Measurements from ENCODE around the gene DUS2. TPM values are rescaled to one million over a fixed set of nuclear protein-coding genes. Genes with fewer than 3 reads are reported as not detected.
"Not testable (repeated sequence)": the region's sequence is repeated elsewhere in the genome, so short reads cannot be mapped to it uniquely, and the experiment has no call there.

DUS2 gene
- total RNA-seq, 2 experiments from 2014 or later, result 34.2 to 35.1 TPM

DNA sequence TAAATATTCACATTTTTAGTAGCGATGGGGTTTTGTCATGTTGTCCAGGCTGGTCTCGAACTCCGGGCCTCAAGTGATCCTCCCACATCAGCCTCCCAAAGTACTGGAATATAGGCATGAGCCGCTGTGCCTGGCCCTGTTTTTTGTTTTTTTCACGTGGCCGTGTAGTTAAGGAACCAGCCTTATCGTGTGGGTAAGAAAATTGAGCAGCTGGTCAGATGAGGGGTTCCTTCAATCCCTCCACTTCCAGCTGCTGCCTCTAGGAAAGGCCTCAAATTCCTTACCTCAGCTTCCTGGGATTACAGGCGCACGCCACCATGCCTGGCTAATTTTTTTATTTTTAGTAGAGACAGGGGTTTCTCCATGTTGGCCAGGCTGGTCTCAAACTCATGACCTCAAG is 17.9 kb upstream of the DUS2 start:
- intact Hi-C loops (cut with micrococcal nuclease), result no loop called here
- ATAC-seq (no peak), DNase-seq (no peak)
- peak overlapping the region; percentile 95 for H3K27ac Mint-ChIP-seq
- POLR2A ChIA-PET, result interaction anchor here (0.9 to 3.1 kb wide), 4 partner anchors 8 to 17 kb away, joined by 3 to 23 read pairs (median 5); partner anchors contain the start of genes DDX28 and DUS2
- no peaks in the 10 kb centered on the region for H3K27me3 Mint-ChIP-seq
- no peaks in the 10 kb centered on the region for H3K9me3 Mint-ChIP-seq
- TF ChIP-seq, protein P1, sequence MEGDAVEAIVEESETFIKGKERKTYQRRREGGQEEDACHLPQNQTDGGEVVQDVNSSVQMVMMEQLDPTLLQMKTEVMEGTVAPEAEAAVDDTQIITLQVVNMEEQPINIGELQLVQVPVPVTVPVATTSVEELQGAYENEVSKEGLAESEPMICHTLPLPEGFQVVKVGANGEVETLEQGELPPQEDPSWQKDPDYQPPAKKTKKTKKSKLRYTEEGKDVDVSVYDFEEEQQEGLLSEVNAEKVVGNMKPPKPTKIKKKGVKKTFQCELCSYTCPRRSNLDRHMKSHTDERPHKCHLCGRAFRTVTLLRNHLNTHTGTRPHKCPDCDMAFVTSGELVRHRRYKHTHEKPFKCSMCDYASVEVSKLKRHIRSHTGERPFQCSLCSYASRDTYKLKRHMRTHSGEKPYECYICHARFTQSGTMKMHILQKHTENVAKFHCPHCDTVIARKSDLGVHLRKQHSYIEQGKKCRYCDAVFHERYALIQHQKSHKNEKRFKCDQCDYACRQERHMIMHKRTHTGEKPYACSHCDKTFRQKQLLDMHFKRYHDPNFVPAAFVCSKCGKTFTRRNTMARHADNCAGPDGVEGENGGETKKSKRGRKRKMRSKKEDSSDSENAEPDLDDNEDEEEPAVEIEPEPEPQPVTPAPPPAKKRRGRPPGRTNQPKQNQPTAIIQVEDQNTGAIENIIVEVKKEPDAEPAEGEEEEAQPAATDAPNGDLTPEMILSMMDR (IDR thresholded peaks at IDR 0.05), result no peak
- CTCF ChIA-PET, result interaction anchor here (0.7 to 2.7 kb wide), 5 partner anchors 11 to 225 kb away, joined by 3 to 16 read pairs (median 6); no protein-coding TSS in a partner anchor
- H3K4me3 Mint-ChIP-seq, result no peak overlapping the region
- H3K4me1 Mint-ChIP-seq (ENCODE audit: low read depth), result peaks cover 29% of the 10 kb centered on the region
- no peaks in the 10 kb centered on the region for H3K36me3 Mint-ChIP-seq (ENCODE audit: low read depth)

DNA sequence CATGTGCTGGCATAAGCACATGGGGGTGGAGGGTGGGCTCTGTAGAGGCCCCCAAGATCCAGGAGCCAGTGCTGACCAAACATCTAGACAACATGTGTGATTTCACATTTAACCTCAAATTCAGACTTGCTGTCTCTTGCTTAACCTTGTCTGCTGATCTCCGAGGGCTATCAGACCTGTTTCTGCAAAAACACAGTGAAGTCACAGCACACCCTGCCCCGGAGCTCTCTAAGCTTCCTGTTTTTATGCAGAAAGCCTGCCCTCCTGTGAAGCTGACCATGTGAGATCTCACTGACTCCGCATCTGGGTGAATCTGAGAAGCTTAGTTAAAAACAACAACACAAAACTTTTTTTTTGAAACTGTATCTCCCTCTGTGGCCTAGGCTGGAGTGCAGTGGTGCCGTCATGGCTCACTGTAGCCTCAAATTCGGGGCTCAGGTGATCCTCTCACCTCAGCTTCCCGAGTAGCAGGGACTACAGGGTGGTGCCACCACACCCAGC is 17.2 kb upstream of the DUS2 start:
- DNase-seq, result peak; percentile 44
- H3K27me3 Mint-ChIP-seq, result no peaks in the 10 kb centered on the region
- H3K9me3 Mint-ChIP-seq, result no peaks in the 10 kb centered on the region
- ChIA-PET CTCF (interaction anchor here (0.7 to 2.7 kb wide), 3 partner anchors 12 to 224 kb away, joined by 3 to 16 read pairs (median 6); no protein-coding TSS in a partner anchor), POLR2A (interaction anchor here (0.6 to 3.1 kb wide), 5 partner anchors 10 to 74 kb away, joined by 3 to 23 read pairs (median 3); partner anchors contain the start of genes DDX28 and DUS2)
- no peaks in the 10 kb centered on the region for H3K36me3 Mint-ChIP-seq (ENCODE audit: low read depth)
- ATAC-seq, result peak; percentile 77
- peak overlapping the region; percentile 95 for H3K27ac Mint-ChIP-seq
- no peak overlapping the region for H3K4me3 Mint-ChIP-seq
- peaks cover 24% of the 10 kb centered on the region for H3K4me1 Mint-ChIP-seq (ENCODE audit: low read depth)
- TF ChIP-seq, protein P1 (IDR thresholded peaks at IDR 0.05), result no peak
- intact Hi-C loops (cut with micrococcal nuclease), result no loop called here

DNA sequence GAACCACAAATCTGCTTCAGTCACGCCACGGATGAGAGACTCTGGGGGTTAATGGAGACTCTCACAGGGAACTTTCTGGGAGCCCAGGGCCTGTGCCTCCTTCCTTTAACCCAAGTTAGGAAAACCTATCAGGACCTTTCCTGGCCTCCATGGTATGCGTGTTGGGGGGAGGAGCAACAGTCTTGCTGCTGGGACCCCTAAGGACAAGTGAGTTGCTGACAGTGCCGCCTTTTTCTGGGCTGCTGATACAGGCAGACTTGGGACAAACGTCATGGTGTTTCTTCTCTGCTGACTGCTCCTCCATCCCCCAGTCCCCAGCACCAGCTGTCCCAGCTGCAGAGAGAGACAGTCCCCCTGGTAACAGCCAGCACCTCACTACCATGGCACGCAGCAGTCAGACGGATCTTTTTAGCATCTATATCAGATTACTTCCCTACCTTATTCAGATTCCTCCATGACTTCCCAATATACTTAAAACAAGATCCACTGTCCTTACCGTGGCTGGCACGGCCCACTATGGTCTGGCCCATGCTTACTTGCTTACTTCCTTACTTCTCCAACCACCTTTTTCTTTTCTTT is 13.8 kb upstream of the DUS2 start:
- ATAC-seq, result no peak
- peaks cover 29% of the 10 kb centered on the region for H3K4me1 Mint-ChIP-seq (ENCODE audit: low read depth)
- no peak overlapping the region for H3K27ac Mint-ChIP-seq
- H3K36me3 Mint-ChIP-seq (ENCODE audit: low read depth), result no peaks in the 10 kb centered on the region
- POLR2A ChIA-PET, result interaction anchor here (1.5 kb wide), 1 partner anchor 13 kb away, joined by 8 read pairs; the partner anchor contains the start of genes DDX28 and DUS2
- no peak overlapping the region for H3K4me3 Mint-ChIP-seq
- intact Hi-C loops (cut with micrococcal nuclease), result no loop called here
- CTCF ChIA-PET, result interaction anchor here (0.7 kb wide), 1 partner anchor 9 kb away, joined by 3 read pairs; no protein-coding TSS in a partner anchor
- no peaks in the 10 kb centered on the region for H3K9me3 Mint-ChIP-seq
- no peaks in the 10 kb centered on the region for H3K27me3 Mint-ChIP-seq
- no peak for DNase-seq
- TF ChIP-seq, protein P1 (IDR thresholded peaks at IDR 0.05), result no peak

DNA sequence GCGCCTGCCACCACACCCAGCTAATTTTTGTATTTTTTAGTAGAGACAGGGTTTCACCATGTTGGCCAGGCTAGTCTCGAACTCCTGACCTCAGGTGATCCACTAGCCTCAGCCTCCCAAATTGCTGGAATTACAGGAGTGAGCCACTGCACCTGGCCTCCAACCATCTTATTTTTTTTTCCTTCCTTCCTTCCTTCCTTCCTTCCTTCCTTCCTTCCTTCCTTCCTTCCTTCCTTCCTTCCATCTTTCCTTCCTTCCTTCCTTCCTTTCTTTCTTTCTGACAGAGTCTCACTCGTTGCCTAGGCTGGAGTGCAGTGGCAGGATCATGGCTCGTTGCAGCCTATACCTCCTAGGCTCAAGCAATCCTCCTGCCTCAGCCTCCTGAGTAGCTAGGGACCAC is 13.2 kb upstream of the DUS2 start:
- POLR2A ChIA-PET, result interaction anchor here (0.9 kb wide), 1 partner anchor 10 kb away, joined by 3 read pairs; no protein-coding TSS in a partner anchor
- H3K9me3 Mint-ChIP-seq; DNase-seq; H3K27ac Mint-ChIP-seq; ATAC-seq; intact Hi-C loops (cut with micrococcal nuclease); H3K27me3 Mint-ChIP-seq; CTCF ChIA-PET; H3K4me3 Mint-ChIP-seq; H3K36me3 Mint-ChIP-seq (ENCODE audit: low read depth): not testable (repeated sequence)
- peaks cover 31% of the 10 kb centered on the region for H3K4me1 Mint-ChIP-seq (ENCODE audit: low read depth)

DNA sequence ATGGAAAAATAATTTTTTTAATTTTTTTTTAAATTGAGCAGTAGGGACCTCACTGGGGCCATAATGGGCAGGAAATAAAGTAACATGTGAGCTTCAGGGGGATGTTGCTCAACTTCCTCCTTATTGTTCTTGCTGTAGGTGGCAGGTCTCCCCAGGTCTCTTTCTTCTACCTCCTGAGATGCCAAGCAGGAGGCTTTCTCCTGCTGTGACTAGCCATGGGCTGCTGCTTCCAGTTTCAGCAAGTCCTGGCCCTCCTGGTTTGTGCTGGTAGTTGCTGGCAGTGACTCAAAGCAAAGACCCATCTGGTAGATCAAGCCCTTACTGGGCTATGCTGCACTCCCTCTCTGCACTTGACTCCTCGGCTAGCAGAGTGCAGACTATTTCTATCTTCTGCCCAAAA is 9.6 kb upstream of the DUS2 start:
- TF ChIP-seq, protein P1 (IDR thresholded peaks at IDR 0.05), result no peak
- peaks cover 16% of the 10 kb centered on the region for H3K4me1 Mint-ChIP-seq (ENCODE audit: low read depth)
- intact Hi-C loops (cut with micrococcal nuclease), result no loop called here
- no peak overlapping the region for H3K4me3 Mint-ChIP-seq
- no peaks in the 10 kb centered on the region for H3K27me3 Mint-ChIP-seq
- no peaks in the 10 kb centered on the region for H3K9me3 Mint-ChIP-seq
- DNase-seq (no peak), ATAC-seq (peak; percentile 58)
- ChIA-PET CTCF (interaction anchor here (1.1 to 1.2 kb wide), 3 partner anchors 9 to 16 kb away, joined by 3 read pairs; partner anchors contain the start of genes DDX28 and DUS2), POLR2A (interaction anchor here (0.9 to 3.3 kb wide), 4 partner anchors 9 to 83 kb away, joined by 3 to 13 read pairs (median 4); partner anchors contain the start of genes DDX28 and DUS2)
- no peaks in the 10 kb centered on the region for H3K36me3 Mint-ChIP-seq (ENCODE audit: low read depth)
- H3K27ac Mint-ChIP-seq, result peak overlapping the region; percentile 81

All from activated CD8-positive, alpha-beta T cell treated with anti-CD3 and anti-CD28 coated beads for 36 hours (primary cell).